ENCODE data around the gene CUEDC1. TPM values are rescaled to one million over a fixed set of nuclear protein-coding genes. Genes with fewer than 3 reads are reported as not detected.

CUEDC1 gene
- total and polyA plus RNA-seq, 2 of the 13 experiments (the other 11 are each of a cell fraction or from before 2014, with no cell fraction given): 7.4 to 12.9 TPM

GRCh38 chr17:57987581-57988300 is 32.5 kb upstream of the CUEDC1 start, which contains the start of gene VEZF1 (continued):
- TF ChIP-seq ZFP36 (IDR thresholded peaks at IDR 0.05; ENCODE audit: borderline replicate concordance, low read depth, low read length, partially characterized antibody): no peak
- peak; percentile 71; the same call in 1 of the 2 replicates for TF ChIP-seq ZNF232 (CRISPR knock-in tag; IDR thresholded peaks at IDR 0.05; ENCODE audit: borderline replicate concordance)
- no peak for TF ChIP-seq MBNL3 (CRISPR knock-in tag; conservative IDR thresholded peaks at IDR 0.05)
- TF ChIP-seq ERF (CRISPR knock-in tag; IDR thresholded peaks at IDR 0.05): peak; percentile 55; the same call in 1 of the 2 replicates
- no peak; the same call in 1 of the 2 replicates for TF ChIP-seq ZC3H4 (CRISPR knock-in tag; IDR thresholded peaks at IDR 0.05; ENCODE audit: borderline replicate concordance)
- no peak for TF ChIP-seq USF2 (IDR thresholded peaks at IDR 0.05; ENCODE audit: low read depth, low read length)
- no peak for TF ChIP-seq USF2 (CRISPR knock-in tag; IDR thresholded peaks at IDR 0.05; ENCODE audit: borderline replicate concordance)
- TF ChIP-seq, protein P1, sequence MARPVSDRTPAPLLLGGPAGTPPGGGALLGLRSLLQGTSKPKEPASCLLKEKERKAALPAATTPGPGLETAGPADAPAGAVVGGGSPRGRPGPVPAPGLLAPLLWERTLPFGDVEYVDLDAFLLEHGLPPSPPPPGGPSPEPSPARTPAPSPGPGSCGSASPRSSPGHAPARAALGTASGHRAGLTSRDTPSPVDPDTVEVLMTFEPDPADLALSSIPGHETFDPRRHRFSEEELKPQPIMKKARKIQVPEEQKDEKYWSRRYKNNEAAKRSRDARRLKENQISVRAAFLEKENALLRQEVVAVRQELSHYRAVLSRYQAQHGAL (CRISPR knock-in tag; IDR thresholded peaks at IDR 0.05; ENCODE audit: not compliant biosample characterization): no peak
- TF ChIP-seq, protein P2, sequence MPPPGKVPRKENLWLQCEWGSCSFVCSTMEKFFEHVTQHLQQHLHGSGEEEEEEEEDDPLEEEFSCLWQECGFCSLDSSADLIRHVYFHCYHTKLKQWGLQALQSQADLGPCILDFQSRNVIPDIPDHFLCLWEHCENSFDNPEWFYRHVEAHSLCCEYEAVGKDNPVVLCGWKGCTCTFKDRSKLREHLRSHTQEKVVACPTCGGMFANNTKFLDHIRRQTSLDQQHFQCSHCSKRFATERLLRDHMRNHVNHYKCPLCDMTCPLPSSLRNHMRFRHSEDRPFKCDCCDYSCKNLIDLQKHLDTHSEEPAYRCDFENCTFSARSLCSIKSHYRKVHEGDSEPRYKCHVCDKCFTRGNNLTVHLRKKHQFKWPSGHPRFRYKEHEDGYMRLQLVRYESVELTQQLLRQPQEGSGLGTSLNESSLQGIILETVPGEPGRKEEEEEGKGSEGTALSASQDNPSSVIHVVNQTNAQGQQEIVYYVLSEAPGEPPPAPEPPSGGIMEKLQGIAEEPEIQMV (CRISPR knock-in tag; IDR thresholded peaks at IDR 0.05; ENCODE audit: low read depth): no peak
- TF ChIP-seq PRDM10 (CRISPR knock-in tag; IDR thresholded peaks at IDR 0.05; ENCODE audit: low read depth): peak; percentile 89; the same call in 1 of the 2 replicates
- TF ChIP-seq ZNF660 (CRISPR knock-in tag; IDR thresholded peaks at IDR 0.05; ENCODE audit: borderline replicate concordance, low read depth): no peak
- peak; percentile 26; the same call in 1 of the 2 replicates for TF ChIP-seq TFE3 (CRISPR knock-in tag; IDR thresholded peaks at IDR 0.05)
- TF ChIP-seq PAF1 (CRISPR knock-in tag; IDR thresholded peaks at IDR 0.05): no peak
- peak; percentile 80; the same call in 1 of the 2 replicates for TF ChIP-seq KDM3A (CRISPR knock-in tag; IDR thresholded peaks at IDR 0.05; ENCODE audit: low read depth)

Measured in HepG2 (cell line).